Left hindlimb (tissue), 1 donor: ENCODE data around the gene CIROP.

Experiments
- DNase-seq: peaks from one replicate; pipeline ENCODE4 v3.0.0-alpha.2; 2018

Gene CIROP

DNA sequence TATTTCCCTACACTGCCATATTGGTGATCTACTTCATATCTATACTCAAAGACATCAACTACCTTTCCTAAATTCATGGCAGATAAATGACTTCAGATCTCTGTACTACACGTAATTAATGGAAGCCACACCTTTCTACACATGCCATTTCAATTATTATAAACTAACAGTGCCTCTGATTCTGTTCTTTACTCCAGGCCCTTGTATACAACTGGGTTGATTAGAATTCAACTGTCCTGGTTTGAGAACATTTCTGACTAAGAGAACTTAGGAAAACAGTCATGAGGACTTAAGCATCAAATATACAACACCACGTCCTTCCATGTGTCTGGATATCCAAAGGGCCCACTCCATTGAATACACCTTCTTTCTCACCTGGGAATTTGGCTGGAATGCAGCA is 11.7 kb downstream of the CIROP start:
- no peak for DNase-seq

DNA sequence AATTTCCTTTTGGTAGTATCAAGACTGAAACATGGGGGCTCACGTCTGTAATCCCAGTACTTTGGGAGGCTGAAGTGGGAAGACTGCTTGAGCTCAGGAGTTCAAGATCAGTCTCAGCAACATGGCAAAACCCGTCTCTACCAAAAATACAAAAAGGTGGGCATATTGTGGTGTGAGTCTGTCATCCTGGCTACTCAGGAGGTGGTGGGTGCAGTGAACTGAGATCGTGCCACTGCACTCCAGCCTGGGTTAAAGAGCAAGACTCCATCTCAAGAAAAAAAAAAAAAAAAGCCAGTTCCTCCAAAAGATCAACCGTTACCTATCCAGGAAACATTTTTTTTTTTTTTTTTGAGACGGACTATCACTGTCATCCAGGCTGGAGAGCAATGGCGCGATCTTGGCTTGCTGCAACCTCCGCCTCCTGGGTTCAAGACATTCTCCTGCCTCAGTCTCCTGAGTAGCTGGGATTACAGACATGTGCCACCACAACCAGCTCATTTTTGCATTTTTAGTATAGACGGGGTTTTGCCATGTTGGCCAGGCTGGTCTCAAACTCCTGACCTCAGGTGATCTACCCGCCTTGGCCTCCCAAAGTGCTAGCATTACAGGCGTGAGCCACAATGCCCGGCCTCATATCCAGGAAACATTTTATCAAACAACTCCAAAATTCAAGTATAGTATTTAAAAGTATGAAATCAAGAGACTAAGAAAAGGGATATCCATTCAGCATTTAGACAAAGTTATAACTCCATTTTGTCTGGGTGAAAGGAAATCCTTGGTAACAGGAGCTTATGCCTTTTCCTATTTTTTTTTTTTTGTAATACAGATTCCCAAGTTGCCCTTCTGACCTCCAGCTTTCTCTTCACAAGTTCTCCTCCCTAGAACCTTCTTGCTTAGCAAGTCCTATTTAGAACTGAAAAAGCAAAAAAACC is 13.2 kb downstream of the CIROP start:
- DNase-seq, result no peak

DNA sequence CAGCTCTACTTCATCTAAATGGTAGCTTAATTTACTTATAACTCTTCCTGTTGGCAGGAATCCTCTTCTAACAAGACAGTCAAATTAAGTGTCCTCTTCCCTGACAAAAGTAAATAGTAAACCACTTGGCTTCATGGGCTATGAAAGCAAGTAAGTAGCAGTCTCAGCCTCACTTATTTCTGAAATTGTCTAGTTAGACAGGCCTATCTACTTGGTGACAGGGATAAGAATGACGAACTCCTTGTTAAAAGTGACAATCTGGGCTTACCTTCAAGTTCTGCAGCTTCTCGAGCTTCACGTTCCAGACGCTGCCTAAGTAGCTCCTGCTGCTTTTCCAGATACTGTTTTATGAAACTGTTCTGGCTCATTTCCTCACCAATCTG is 14.5 kb downstream of the CIROP start:
- DNase-seq, result no peak

GRCh38 chr14:23089498-23090253 is 15.1 kb downstream of the CIROP start:
- no peak for DNase-seq

- DNase-seq, result no peak
Measured at GRCh38 chr14:23086565-23086964, 18.2 kb downstream of the CIROP start.

DNA sequence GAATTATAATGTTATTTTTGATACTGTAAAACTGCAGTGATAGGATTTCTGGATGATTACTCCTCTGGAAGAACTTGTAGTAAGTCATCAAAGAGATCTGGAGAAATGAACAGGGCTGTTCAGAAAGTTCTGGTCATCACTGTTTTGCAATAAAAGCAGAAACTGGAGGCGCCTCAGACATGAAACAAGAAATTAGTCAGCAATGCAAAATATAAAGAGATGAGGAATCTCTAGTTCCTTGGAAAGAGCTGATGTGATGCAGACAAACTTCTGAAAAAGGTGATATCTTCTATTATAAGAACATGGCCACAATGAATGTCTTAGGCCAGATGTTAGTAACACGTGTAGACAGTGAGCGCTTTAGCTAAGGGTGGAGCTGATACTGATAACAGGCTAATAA is 19.3 kb downstream of the CIROP start:
- no peak for DNase-seq

GRCh38 chr14:23080474-23080873 is 24.3 kb downstream of the CIROP start:
- DNase-seq, result no peak

DNA sequence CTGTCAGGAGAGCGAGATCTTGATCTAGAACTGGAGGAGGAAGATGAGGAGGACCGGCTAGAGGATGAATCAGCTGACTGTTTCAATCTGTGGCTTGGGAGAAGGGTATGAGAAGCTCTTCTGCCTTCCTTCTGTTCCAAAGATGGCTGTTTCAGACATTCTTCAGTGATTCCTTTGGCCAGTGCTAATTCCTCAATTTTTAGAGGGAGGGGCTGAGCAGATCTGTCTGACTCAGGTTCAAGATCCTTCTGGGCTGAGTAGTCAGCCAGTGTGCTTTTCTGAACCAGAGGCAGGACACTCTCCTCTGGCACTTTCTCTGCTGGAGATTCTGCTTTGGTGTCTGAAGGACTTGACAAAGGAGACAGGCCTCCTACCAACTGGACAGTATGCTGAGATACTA is 25.1 kb downstream of the CIROP start:
- no peak for DNase-seq

DNA sequence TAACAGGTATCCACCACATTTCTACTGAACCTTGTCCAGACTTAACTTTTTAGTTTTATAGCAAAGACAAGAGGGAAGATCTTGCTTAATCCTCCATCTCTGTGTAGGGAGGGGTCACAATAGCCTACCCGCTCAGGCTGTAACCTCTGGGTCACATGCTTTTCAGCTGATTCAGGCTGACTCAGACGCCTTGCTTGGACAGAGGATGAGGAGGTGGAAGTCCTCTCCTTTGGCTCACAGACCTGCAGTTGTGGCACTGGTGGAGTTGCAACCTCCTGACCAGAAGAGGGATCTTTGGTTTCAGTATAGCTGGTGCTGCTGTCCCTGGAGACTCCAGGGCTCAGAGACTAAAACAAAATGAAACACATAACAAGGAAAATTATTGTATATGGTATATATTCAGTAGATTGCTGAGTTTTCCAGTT is 26.1 kb downstream of the CIROP start:
- no peak for DNase-seq

DNA sequence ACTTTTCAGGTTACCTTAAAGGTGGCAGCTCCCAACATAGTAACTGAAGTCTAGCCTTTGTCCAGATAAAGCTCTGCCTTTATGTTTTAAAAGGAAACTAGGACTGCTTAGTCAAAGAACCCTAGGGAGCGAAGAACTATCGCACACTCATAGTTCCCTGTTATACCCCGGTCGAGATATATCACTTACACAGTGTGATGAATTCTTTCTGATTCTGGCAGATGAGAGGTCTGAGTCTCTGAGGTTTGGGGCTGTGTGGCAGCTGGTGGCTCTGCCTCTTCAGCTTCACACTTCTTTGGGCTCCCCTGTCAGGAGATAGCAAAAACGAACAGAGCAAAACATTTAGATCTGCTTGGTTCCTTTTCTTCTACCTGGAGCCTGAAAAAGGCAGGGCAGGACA is 26.8 kb downstream of the CIROP start:
- no peak for DNase-seq

- DNase-seq, result no peak
Measured at GRCh38 chr14:23076785-23077408, 27.9 kb downstream of the CIROP start.

DNA sequence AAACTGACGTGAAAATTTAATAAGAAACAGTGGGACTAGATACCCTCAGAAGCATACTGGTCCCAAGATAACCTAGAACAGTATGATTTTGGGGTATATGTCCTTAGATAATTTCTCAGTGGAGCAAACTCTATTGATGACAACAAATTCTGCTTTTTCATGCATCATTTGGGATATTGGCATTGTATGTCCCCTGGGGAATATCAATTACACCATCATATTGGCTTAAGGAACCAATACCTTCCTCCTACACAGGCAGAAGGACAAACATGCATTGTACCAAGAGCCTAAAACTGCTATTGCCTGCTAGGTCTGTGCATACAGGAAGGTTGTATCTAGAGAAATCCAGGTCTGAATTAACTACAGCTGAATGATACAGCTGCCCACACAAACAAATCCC is 29.9 kb downstream of the CIROP start:
- DNase-seq, result no peak

GRCh38 chr14:23071921-23072539 is 32.8 kb downstream of the CIROP start:
- no peak for DNase-seq

DNA sequence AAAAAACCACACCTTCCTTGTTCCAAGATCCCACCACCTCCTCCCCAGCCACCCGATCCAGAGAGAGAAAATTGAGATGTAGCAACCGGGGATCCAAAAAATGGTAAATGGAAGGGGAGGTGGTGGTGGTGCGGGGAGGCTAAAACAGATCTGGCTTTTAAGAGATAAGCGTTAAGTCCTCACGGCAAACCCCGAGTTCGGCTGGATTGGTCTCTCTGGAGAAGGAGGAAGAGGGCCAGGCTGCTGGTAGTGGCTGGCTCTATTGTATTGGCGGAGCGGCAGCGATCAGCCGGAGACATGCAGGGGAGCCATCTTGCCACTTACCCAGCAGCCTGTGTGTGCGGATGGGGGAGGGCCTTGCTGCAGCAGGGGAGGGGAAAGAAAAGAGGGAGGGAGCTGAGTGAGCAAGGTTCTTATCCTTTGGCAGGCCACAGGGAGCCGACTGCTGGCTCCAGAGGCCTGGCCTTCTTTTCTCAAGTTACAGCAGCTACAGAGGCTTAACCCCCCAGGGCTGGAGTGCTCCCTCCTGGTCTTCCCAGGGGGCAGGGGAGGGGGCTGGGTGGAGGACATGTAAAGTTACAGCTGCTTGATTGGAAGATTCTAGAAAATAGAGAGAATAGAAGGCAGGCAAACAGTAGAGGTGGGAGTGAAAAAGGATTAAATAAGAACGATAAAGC is 33.4 kb downstream of the CIROP start:
- DNase-seq, result peak; percentile 90

- no peak for DNase-seq
Measured at GRCh38 chr14:23070262-23071129, 34.3 kb downstream of the CIROP start.

GRCh38 chr14:23069413-23069806 is 35.4 kb downstream of the CIROP start:
- no peak for DNase-seq

DNA sequence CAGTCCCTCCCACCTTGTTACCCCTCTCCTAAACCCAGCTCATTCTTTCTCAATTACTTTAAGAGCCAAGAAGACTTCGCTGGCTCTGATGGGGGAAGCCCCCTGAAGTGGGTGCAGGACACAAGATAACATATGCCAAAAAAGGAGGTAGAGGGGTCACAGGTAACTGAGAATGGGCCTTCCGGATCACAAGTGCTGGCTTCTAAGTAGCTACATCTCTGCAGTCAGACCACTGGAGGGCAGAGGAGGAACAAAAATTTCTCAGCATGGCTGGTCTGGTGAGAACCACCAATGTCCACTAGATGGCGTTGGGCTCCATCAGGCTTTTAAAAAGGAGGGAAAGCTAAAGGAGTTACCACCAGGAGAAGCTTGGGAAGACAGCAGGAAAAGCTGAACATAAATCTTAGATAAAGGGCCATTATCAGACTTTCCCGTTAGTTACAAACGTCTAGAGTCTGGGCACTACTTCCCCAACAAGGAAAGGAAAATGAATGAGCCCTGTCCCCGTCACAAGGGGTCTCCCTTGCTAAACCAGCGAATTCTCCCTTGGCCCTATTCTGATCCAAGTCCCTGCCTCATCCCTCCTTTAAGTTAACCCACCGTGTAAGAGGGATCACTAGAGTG is 35.9 kb downstream of the CIROP start:
- DNase-seq, result peak; percentile 89

DNA sequence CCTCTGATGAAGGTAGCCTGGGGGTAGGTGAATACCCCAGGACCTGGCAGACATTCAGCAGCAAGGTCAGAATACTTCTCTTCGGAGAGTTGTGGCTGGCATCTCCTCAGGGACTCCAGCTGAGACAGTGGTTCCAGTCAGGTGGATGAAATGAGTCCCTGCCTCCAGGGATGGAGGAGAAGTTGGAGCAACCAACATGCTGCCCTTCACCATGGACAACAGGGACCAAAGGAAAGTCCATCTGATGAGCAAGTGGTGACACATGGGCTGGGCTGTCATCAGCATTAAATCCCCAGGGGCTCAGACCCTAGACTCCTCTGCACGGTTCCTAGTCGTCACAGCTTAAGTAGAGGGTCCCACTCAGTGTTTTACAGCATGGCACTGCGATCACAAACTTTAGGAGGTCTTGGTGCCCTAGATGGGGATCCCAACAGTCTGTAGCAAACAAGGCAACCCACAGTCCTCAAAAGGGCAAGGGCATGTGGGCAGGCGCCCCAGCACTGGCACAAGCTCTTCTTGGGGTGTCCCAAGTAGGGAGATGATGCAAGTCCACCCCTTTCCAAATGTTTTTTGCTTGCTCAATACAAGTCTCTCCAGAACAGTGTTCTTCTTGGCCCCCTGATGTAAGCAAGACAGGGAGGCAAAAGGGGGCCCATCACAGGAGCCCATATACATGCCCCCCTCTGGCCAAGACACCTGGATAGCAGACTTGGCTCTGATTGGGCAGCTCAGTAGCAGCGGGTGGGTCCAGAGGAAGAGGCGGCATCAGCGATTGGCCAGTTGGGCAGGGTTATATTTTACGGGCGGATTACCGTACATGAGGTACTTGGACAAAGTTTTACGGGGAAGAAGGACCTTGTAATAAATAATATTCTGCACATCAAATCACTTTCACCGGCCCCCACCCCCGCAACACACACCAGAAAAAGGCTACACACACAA is 36.7 kb downstream of the CIROP start:
- DNase-seq, result no peak

GRCh38 chr14:23066855-23067744 is 37.7 kb downstream of the CIROP start:
- no peak for DNase-seq
